AG09309 (cell line): Measurements from ENCODE around the gene BUD31.

Experiments used
- DNase-seq: peaks from one replicate; pipeline ENCODE4 v3.0.0-alpha.2; 2010; ENCODE audit warnings: low read depth
- H3K4me3 ChIP-seq: 2 replicates; pipeline ENCODE4 v1.5.1; 2011; ENCODE audit warnings: mild to moderate bottlenecking, low read depth, low read length, moderate library complexity; ENCODE audit not compliant: control insufficient read depth
- TF ChIP-seq, protein P1 (sequence below): IDR thresholded peaks from 2 replicates; pipeline ENCODE4 v1.5.1; 2011; ENCODE audit warnings: mild to moderate bottlenecking, low read depth, low read length, inconsistent platforms; ENCODE audit not compliant: insufficient read depth, control insufficient read depth; ENCODE audit errors: missing control alignments

The BUD31 gene

DNA sequence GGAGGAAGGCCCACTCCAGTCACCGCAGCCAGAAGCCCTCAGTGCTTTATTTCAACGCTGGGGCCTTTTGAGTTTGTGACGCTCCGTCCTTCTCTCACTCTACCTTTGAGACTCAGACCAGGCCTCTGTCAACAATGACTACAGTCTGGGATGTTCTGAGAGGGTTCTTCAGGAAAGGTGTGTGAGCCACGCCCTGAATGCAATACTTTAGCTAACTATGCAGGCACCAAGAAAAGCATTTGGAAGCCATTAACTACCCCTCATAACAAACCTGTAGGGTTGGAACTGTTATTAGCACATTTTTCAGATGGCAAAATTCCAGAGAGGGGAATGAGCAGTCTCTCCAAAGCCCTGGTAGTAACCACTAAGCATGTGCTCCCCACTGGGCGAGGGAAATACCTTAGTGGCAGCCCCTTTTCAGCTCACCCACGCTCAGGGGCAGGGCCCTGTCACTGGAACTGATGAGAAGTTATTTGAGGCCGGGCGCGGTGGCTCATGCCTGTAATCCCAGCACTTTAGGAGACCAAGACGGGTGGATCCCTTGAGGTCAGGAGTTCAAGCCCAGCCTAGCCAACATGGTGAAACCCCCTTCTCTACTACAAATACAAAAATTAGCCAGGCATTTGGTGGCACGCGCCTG is 39.9 kb upstream of the BUD31 start:
- H3K4me3 ChIP-seq = no peak overlapping the region
- TF ChIP-seq, protein P1, sequence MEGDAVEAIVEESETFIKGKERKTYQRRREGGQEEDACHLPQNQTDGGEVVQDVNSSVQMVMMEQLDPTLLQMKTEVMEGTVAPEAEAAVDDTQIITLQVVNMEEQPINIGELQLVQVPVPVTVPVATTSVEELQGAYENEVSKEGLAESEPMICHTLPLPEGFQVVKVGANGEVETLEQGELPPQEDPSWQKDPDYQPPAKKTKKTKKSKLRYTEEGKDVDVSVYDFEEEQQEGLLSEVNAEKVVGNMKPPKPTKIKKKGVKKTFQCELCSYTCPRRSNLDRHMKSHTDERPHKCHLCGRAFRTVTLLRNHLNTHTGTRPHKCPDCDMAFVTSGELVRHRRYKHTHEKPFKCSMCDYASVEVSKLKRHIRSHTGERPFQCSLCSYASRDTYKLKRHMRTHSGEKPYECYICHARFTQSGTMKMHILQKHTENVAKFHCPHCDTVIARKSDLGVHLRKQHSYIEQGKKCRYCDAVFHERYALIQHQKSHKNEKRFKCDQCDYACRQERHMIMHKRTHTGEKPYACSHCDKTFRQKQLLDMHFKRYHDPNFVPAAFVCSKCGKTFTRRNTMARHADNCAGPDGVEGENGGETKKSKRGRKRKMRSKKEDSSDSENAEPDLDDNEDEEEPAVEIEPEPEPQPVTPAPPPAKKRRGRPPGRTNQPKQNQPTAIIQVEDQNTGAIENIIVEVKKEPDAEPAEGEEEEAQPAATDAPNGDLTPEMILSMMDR = no peak
- no peak for DNase-seq

DNA sequence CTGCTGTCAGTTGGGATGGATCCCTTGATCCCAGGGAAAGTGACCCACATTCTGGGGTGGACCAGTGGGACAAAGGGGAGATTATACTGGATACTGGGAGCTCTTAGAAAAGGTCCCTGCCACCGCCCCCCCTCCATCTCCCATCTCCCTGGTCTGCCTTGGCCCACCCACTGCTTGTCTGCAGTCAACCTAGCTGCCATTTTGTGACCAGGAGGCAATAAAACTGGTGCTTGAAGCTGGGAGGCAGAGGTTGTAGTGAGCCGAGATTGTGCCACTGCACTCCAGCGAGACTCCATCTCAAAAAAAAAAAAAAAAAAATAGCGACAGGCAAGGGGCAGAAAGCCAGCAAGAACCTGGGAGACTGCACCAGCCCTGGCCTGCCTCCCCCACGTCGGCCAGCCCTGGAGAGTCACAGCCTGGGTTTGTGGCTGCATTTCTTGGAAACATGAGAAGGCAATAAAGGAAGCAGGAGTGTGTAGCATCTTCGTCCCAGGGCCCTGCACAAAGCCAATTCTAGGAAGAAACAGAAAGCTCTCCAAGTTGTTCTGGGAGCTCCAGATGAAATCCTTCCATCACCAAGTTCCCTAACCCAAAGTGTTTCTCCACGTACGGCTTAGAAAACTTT is 38.9 kb upstream of the BUD31 start:
- no peak overlapping the region for H3K4me3 ChIP-seq
- DNase-seq = peak; percentile 23
- TF ChIP-seq, protein P1 = no peak

DNA sequence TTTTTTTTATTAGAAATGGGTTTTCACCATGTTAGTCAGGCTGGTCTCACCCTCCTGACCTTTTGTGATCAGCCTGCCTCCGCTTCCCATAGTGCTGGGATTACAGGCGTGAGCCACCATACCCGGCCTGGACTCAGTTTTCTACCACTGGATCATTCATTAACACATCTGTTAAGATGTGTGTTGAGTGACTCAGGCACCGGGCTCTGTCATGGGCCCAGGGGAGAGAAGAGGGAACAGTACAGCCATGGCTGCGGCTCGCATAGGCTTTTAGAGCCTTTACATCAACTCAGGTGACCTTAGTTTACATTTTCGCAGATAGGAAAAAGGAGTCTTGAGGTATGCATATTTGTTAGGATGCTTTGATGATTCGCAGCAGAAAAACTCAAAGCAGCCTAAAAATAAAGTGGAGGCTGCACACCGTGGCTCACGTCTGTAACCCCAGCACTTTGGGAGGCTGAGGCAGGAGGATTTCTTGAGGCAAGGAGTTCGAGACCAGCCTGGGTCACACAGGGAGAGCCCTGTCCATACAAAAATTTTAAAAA is 37.3 kb upstream of the BUD31 start:
- TF ChIP-seq, protein P1 = no peak
- H3K4me3 ChIP-seq = no peak overlapping the region
- DNase-seq = no peak

DNA sequence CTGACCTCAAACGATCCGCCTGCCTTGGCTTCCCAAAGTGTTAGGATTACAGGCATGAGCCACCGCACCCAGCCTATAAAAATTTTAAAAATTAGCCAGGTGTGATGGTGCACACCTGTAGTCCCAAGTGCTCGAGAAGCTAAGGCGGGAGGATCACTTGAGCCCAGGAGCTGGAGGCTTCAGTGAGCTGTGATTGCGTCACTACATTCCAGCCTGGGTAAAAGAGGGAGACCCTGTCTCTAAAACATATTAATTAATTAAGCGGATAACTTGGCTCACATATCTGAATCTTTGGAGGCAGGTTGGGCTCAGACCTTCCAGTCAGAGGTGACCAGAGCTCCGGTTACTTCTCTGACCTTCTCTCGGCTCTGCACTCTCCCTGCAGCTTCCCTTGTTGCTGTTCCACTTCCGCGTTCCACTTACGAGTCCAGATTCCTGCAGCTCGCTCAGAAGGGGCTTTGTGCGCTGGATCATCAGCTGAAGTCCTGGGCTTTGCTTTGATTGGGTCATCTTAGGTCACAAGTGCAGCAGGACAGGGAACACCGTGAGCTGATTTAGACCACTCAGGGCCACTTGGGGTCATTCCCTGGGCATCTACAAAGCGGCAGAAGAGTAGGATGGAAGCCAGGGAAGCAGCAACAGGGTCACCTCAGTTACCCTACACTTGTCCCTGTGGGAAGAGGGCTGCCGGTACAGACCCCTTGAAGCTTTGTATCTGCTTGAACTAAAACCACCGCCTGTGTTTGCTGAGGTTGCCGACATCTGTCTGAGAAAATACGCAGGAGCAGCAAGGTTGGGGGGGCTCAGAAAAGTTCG is 36.3 kb upstream of the BUD31 start:
- DNase-seq = no peak
- H3K4me3 ChIP-seq = no peak overlapping the region

DNA sequence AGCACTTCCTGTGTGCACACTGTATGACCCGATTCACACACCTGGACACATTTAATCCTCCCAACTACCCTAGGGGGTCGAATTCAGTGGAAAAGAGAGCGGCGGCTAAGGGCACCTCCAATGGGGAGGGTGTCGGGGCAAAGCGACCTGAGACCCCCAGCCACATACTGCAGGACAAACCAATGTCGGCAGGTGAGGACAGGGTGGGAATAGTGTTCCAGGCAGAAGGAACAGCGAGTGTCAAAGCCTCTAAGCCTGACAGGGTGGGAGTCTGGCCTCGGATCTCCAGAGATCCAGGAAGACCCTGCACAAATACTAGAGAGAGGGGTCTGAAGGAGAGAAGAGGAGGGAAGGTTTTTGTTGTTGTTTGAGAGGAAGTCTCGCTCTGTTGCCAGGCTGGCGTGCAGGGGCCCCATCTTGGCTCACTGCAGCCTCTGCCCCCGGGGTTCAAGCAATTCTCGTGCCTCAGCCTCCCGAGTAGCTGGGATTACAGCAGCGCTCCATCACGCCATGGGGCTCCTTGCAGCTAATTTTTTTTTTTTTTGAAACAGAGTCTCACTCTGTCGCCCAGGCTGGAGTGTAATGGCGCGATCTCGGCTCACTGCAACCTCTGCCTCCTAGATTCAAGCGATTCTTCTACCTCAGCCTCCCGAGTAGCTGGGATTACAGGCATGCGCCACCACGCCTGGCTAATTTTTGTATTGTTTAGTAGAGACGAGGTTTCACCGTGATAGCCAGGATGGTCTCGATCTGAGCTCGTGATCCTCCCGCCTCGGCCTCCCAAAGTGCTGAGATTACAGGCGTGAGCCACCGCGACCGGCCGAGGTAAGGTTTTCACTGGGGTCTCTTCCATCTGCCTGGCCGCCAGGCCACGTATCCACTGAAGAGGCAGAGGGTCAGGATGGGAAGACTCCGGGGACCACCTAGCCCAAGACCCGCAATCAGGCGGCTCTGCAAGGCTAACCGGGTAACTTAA is 35.4 kb upstream of the BUD31 start:
- TF ChIP-seq, protein P1 = no peak
- H3K4me3 ChIP-seq = no peak overlapping the region
- DNase-seq = no peak

More for the DNA sequence above, 36.3 kb upstream of the BUD31 start:
- TF ChIP-seq, protein P1 = no peak
